CD4-positive, alpha-beta memory T cell (primary cell): ENCODE results near the gene DENND11. TPM values are rescaled to one million over a fixed set of nuclear protein-coding genes. Genes with fewer than 3 reads are reported as not detected.

Source experiments
- CTCF ChIA-PET: fragments of 350-600 bp; sonication (Branson Sonifier 250); formaldehyde crosslinking; loops from one replicate; lab custom pipeline; 2021; ENCODE audit warnings: inconsistent platforms; ENCODE audit not compliant: partially characterized antibody; lab: Charles Lee
- POLR2A ChIA-PET: fragments of 350-600 bp; sonication (Branson Sonifier 250); formaldehyde crosslinking; loops from one replicate; lab custom pipeline; 2021; ENCODE audit not compliant: partially characterized antibody; lab: Charles Lee
- DNase-seq, 5 donors: peaks; one replicate each; pipeline versions ENCODE4 v3.0.0 to v3.0.0-alpha.2; 2020 to 2022; ENCODE audit warnings: mixed read lengths in 1 of 5
- H3K27ac ChIP-seq: one replicate; pipeline ENCODE4 v1.7.0; 2013; ENCODE audit warnings: low read depth, low read length
- H3K27me3 ChIP-seq: 2 replicates; pipeline ENCODE4 v1.7.0; 2013; ENCODE audit warnings: mild to moderate bottlenecking, low read length, moderate library complexity; ENCODE audit not compliant: insufficient read depth
- H3K36me3 ChIP-seq: 2 replicates; pipeline ENCODE4 v1.7.0; 2013; ENCODE audit warnings: mild to moderate bottlenecking, low read length, moderate library complexity; ENCODE audit not compliant: insufficient read depth
- H3K4me1 ChIP-seq: 2 replicates; pipeline ENCODE4 v1.7.0; 2013; ENCODE audit warnings: mild to moderate bottlenecking, low read length, moderate library complexity; ENCODE audit not compliant: insufficient read depth
- H3K4me3 ChIP-seq, 2 donors: one replicate each; pipeline ENCODE4 v1.7.0; 2013; ENCODE audit warnings: low read length in 2 of 2, mild to moderate bottlenecking in 1 of 2
- H3K9me3 ChIP-seq, 2 donors: one replicate each; pipeline ENCODE4 v1.7.0; 2013; ENCODE audit warnings: low read length in 2 of 2, control low read depth in 1 of 2; ENCODE audit not compliant: control insufficient read depth in 1 of 2
- H3K27ac Mint-ChIP-seq, 7 donors: one replicate each; pipeline ENCODE4 v1.8.0; 2020 to 2021; ENCODE audit warnings: mixed read lengths in 7 of 7, mild to moderate bottlenecking in 6 of 7, inconsistent platforms in 3 of 7, moderate library complexity in 3 of 7
- H3K27me3 Mint-ChIP-seq, 2 donors: one replicate each; pipeline ENCODE4 v1.8.0; 2020 to 2021; ENCODE audit warnings: mixed read lengths in 2 of 2
- H3K36me3 Mint-ChIP-seq, 2 donors: one replicate each; pipeline ENCODE4 v1.8.0; 2020 to 2021; ENCODE audit warnings: mixed read lengths in 2 of 2, inconsistent platforms in 1 of 2, mild to moderate bottlenecking in 1 of 2
- H3K4me1 Mint-ChIP-seq, 4 donors: one replicate each; pipeline ENCODE4 v1.8.0; 2020 to 2021; ENCODE audit warnings: mixed read lengths in 4 of 4, mild to moderate bottlenecking in 1 of 4
- H3K4me3 Mint-ChIP-seq, 8 donors: one replicate each; pipeline ENCODE4 v1.8.0; 2020 to 2021; ENCODE audit warnings: mixed read lengths in 8 of 8, mild to moderate bottlenecking in 7 of 8, moderate library complexity in 6 of 8, inconsistent platforms in 3 of 8
- H3K9me3 Mint-ChIP-seq, 8 donors: one replicate each; pipeline ENCODE4 v1.8.0; 2020 to 2021; ENCODE audit warnings: mixed read lengths in 8 of 8, mild to moderate bottlenecking in 5 of 8, inconsistent platforms in 3 of 8, moderate library complexity in 1 of 8
- intact Hi-C: fragments of 100-400 bp; cut with micrococcal nuclease; formaldehyde crosslinking; loops from one replicate; pipeline ENCODE4 v1.15.1; 2023
- polyA plus RNA-seq, 2 donors: library from polyadenylated mRNA; unstranded; fragments of 300-500 nt; fragmentation: Illumina TruSeq; gene quantifications; one replicate each; pipeline ENCODE4 v1.2.3, GENCODE V29; 2021
- total RNA-seq, 2 experiments: library from RNA; stranded (reverse); gene quantifications; one replicate each; pipeline ENCODE4 v1.2.3, GENCODE V29; 2021

The DENND11 gene
- total and polyA plus RNA-seq, 4 experiments from 2014 or later: 5.0 to 62.9 (median 38.7) TPM

GRCh38 chr7:141666071-141666470, 35.9 kb downstream of the DENND11 start:
- Histone ChIP-seq H3K36me3 (peaks cover 38% of the 10 kb centered on the region), H3K27ac (no peak overlapping the region), H3K4me1 (peaks cover 4% of the 10 kb centered on the region), H3K27me3 (no peaks in the 10 kb centered on the region), H3K9me3 (no peaks in the 10 kb centered on the region), H3K4me3 (no peak overlapping the region)
- H3K4me1 Mint-ChIP-seq: peaks cover 3 to 11% (median 6%) of the 10 kb centered on the region in 4 donors
- peaks cover 16 to 63% of the 10 kb centered on the region in 2 donors for H3K36me3 Mint-ChIP-seq
- intact Hi-C loops: no loop called here
- no peak for DNase-seq
- ChIA-PET POLR2A (interaction anchor here (0.9 kb wide), 1 partner anchor 36 kb away, joined by 3 read pairs; the partner anchor contains the start of gene DENND11), CTCF (interaction anchor here (1.0 to 3.8 kb wide), 2 partner anchors 12 to 72 kb away, joined by 3 to 14 read pairs; partner anchors contain the start of gene SSBP1)
- peak overlapping the region in 3 of 7 donors; percentile 31 to 59 (median 44) for H3K27ac Mint-ChIP-seq
- H3K4me3 Mint-ChIP-seq: no peak overlapping the region
- no peaks in the 10 kb centered on the region for H3K9me3 Mint-ChIP-seq
- no peaks in the 10 kb centered on the region for H3K27me3 Mint-ChIP-seq

- Mint-ChIP-seq H3K36me3 (peaks cover 16 to 64% of the 10 kb centered on the region in 2 donors), H3K27ac (peak overlapping the region in 5 of 7 donors; percentile 3 to 59 (median 32)), H3K4me3 (no peak overlapping the region), H3K4me1 (peaks cover 3 to 11% (median 6%) of the 10 kb centered on the region in 4 donors), H3K27me3 (no peaks in the 10 kb centered on the region), H3K9me3 (no peaks in the 10 kb centered on the region)
- intact Hi-C loops: no loop called here
- Histone ChIP-seq H3K4me1 (peaks cover 4% of the 10 kb centered on the region), H3K9me3 (no peaks in the 10 kb centered on the region), H3K27me3 (no peaks in the 10 kb centered on the region), H3K4me3 (no peak overlapping the region), H3K36me3 (peaks cover 33% of the 10 kb centered on the region), H3K27ac (no peak overlapping the region)
- POLR2A ChIA-PET: interaction anchor here (0.9 kb wide), 1 partner anchor 36 kb away, joined by 3 read pairs; the partner anchor contains the start of gene DENND11
- CTCF ChIA-PET: interaction anchor here (1.0 to 3.8 kb wide), 2 partner anchors 11 to 73 kb away, joined by 3 to 14 read pairs; partner anchors contain the start of gene SSBP1
- no peak for DNase-seq
Measured at GRCh38 chr7:141665208-141666035, 36.5 kb downstream of the DENND11 start.

- no peaks in the 10 kb centered on the region for H3K27me3 Mint-ChIP-seq
- intact Hi-C loops: no loop called here
- no peak for DNase-seq
- peak overlapping the region in 4 of 7 donors; percentile 24 to 77 (median 72) for H3K27ac Mint-ChIP-seq
- Histone ChIP-seq H3K27ac (no peak overlapping the region), H3K4me3 (no peak overlapping the region), H3K4me1 (peaks cover 4% of the 10 kb centered on the region), H3K9me3 (no peaks in the 10 kb centered on the region), H3K36me3 (peaks cover 37% of the 10 kb centered on the region), H3K27me3 (no peaks in the 10 kb centered on the region)
- POLR2A ChIA-PET: interaction anchor here (1.7 kb wide), 1 partner anchor 37 kb away, joined by 5 read pairs; the partner anchor contains the start of gene DENND11
- no peaks in the 10 kb centered on the region for H3K9me3 Mint-ChIP-seq
- H3K4me3 Mint-ChIP-seq: no peak overlapping the region
- peaks cover 3 to 11% (median 6%) of the 10 kb centered on the region in 4 donors for H3K4me1 Mint-ChIP-seq
- CTCF ChIA-PET: interaction anchor here (3.8 kb wide), 1 partner anchor 10 kb away, joined by 14 read pairs; no protein-coding TSS in a partner anchor
- peaks cover 13 to 72% of the 10 kb centered on the region in 2 donors for H3K36me3 Mint-ChIP-seq
Measured at GRCh38 chr7:141664450-141664849, 37.5 kb downstream of the DENND11 start.

- Histone ChIP-seq H3K36me3 (peaks cover 46% of the 10 kb centered on the region), H3K4me3 (no peak overlapping the region), H3K4me1 (peaks cover 4% of the 10 kb centered on the region), H3K27ac (no peak overlapping the region), H3K27me3 (no peaks in the 10 kb centered on the region), H3K9me3 (no peaks in the 10 kb centered on the region)
- Mint-ChIP-seq H3K27me3 (no peaks in the 10 kb centered on the region), H3K36me3 (peaks cover 13 to 76% of the 10 kb centered on the region in 2 donors), H3K4me1 (peaks cover 1 to 11% (median 6%) of the 10 kb centered on the region in 4 donors), H3K9me3 (no peaks in the 10 kb centered on the region), H3K4me3 (no peak overlapping the region), H3K27ac (peak overlapping the region; percentile 43 to 86 (median 64))
- DNase-seq: no peak
- POLR2A ChIA-PET: interaction anchor here (1.7 kb wide), 1 partner anchor 38 kb away, joined by 5 read pairs; the partner anchor contains the start of gene DENND11
- CTCF ChIA-PET: interaction anchor here (1.0 to 3.8 kb wide), 2 partner anchors 9 to 14 kb away, joined by 3 to 14 read pairs; no protein-coding TSS in a partner anchor
- intact Hi-C loops: no loop called here
Measured at GRCh38 chr7:141663081-141663849, 38.7 kb downstream of the DENND11 start.

- H3K36me3 Mint-ChIP-seq: peaks cover 11 to 68% of the 10 kb centered on the region in 2 donors
- no peak overlapping the region for H3K4me3 Mint-ChIP-seq
- DNase-seq: no peak
- H3K27me3 Mint-ChIP-seq: no peaks in the 10 kb centered on the region
- Histone ChIP-seq H3K36me3 (peaks cover 44% of the 10 kb centered on the region), H3K4me3 (no peak overlapping the region), H3K27ac (no peak overlapping the region), H3K27me3 (no peaks in the 10 kb centered on the region), H3K9me3 (no peaks in the 10 kb centered on the region), H3K4me1 (peaks cover 4% of the 10 kb centered on the region)
- ChIA-PET POLR2A (interaction anchor here (1.2 kb wide), 2 partner anchors 41 to 78 kb away, joined by 3 to 4 read pairs; partner anchors contain the start of genes DENND11 and SSBP1), CTCF (interaction anchor here (1.0 to 3.1 kb wide), 4 partner anchors 9 to 76 kb away, joined by 3 to 18 read pairs (median 5); partner anchors contain the start of gene SSBP1)
- H3K9me3 Mint-ChIP-seq: no peaks in the 10 kb centered on the region
- intact Hi-C loops: no loop called here
- H3K27ac Mint-ChIP-seq: peak overlapping the region in 5 of 7 donors; percentile 4 to 48 (median 24)
- H3K4me1 Mint-ChIP-seq: peaks cover 1 to 7% (median 5%) of the 10 kb centered on the region in 4 donors
Measured at GRCh38 chr7:141660259-141660658, 41.7 kb downstream of the DENND11 start.

- Mint-ChIP-seq H3K4me1 (peaks cover 3 to 11% (median 8%) of the 10 kb centered on the region in 4 donors), H3K27me3 (no peaks in the 10 kb centered on the region), H3K36me3 (peaks cover 14 to 69% of the 10 kb centered on the region in 2 donors), H3K4me3 (no peak overlapping the region), H3K27ac (peak overlapping the region in 3 of 7 donors; percentile 32 to 62 (median 61)), H3K9me3 (no peaks in the 10 kb centered on the region)
- ChIA-PET POLR2A (no interaction called here), CTCF (interaction anchor here (3.1 kb wide), 1 partner anchor 77 kb away, joined by 18 read pairs; the partner anchor contains the start of gene SSBP1)
- H3K9me3 ChIP-seq: no peaks in the 10 kb centered on the region
- H3K4me1 ChIP-seq: peaks cover 4% of the 10 kb centered on the region
- DNase-seq: no peak
- peaks cover 41% of the 10 kb centered on the region for H3K36me3 ChIP-seq
- intact Hi-C loops: no loop called here
- no peaks in the 10 kb centered on the region for H3K27me3 ChIP-seq
- no peak overlapping the region for H3K27ac ChIP-seq
- H3K4me3 ChIP-seq: no peak overlapping the region
Measured at GRCh38 chr7:141659501-141659900, 42.5 kb downstream of the DENND11 start.
